Measurements from ENCODE around the gene GALNTL6.
"Not testable (repeated sequence)": the region's sequence is repeated elsewhere in the genome, so short reads cannot be mapped to it uniquely, and the experiment has no call there.

The GALNTL6 gene

DNA sequence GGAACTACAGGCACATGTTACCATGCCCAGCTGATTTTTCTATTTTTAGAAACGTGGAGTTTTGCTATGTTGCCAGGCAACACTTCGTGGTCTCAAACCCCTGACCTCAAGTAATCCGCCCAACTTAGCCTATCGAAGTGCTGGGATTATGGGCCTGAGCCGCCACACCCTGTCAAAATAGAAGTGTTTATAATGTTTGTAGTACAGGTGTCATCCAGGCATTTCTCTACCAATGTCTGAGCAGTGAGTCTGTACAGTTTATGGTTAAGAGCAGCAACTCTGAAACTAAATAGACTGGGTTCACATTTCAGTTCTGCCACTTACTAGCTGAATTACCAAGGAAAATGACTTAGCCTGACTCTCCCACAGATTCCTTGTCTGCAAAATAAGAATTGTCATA, 895.0 kb downstream of the GALNTL6 start:
- in situ Hi-C loops (cut with MboI; ENCODE audit: low sequenced_read_pairs): no loop called here

DNA sequence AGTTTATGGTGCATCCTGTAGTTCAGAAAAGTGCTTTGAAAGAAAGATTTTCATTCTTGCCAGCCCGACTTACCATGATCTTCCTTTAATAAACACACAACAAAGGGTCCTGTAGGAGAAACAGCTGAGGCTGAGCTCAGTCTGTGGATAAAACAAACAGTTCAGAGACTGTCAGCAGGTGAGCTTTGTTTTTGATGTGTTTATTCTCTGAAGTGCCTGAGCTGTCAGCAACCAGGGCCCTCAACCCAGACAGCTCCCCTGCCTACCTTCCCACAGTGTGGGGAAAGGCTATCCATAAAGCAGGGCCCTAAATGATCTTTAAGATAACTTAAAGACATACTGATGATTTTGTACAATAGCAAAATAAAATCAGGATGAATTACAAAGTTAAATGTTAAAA, 896.2 kb downstream of the GALNTL6 start:
- in situ Hi-C loops (cut with MboI; ENCODE audit: low sequenced_read_pairs): no loop called here

GRCh38 chr4:172716291-172716690, 903.1 kb downstream of the GALNTL6 start:
- in situ Hi-C loops (cut with MboI; ENCODE audit: low sequenced_read_pairs): no loop called here

DNA sequence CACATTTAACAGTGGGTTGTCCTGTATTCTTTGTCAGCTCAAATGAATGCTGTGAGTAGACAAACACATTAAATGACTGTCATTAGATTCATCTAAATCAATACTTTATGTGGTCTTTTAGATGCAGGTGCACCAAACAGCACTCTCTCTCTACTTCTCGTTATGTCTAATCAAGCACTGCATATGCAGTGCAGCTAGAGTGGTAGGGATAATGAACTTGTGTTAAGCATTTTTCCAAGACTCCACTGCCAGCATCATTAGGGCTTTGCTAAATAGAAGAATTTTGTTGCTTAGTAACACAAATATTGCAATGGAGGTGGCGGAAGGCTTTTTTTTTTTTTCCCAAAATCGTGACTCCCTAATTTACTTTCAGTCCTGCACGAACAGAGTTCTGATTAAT, 908.5 kb downstream of the GALNTL6 start:
- in situ Hi-C loops (cut with MboI; ENCODE audit: low sequenced_read_pairs): no loop called here

DNA sequence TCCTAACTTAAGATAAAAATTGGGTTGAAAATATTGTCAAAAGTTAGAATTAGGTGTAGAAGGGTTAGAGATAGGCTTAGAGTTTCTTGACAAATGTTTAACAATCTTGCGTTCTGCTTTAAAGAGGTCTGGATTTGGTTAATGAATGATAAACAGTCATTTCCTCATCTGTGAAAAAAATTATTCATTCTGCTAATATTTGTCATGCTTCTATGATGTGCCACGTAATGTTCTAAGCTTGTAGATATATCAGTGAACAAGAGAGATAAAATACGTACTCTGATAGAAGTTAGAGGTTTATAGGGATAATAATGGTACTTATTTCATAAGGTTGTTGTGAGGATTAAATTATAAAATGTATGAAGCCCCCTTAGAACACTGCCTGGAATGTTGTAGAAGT, 912.4 kb downstream of the GALNTL6 start:
- in situ Hi-C loops (cut with MboI; ENCODE audit: low sequenced_read_pairs): no loop called here

DNA sequence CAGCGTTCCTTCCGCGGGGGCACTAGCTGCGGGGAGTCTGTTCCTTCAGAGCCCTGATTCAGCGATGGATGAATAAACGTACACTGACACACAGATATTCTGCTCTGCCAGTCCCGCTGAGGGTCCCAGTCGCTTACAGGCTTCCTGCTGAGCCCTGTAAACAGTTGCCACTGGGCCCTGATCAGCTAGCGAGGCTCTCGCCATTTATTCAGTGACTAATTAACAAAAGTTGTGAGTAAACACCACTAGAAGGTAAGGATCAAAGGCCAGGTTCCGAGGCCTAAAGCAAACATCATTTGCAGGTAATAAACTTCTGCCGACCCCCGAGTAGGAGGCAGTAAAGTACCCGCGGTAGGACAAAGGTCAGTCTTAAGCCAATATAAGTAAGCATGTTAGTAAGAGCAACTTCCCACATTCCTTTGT, 912.8 kb downstream of the GALNTL6 start:
- in situ Hi-C loops (cut with MboI; ENCODE audit: low sequenced_read_pairs): no loop called here

GRCh38 chr4:172727631-172728030, 914.4 kb downstream of the GALNTL6 start:
- in situ Hi-C loops (cut with MboI; ENCODE audit: low sequenced_read_pairs): no loop called here

GRCh38 chr4:172733645-172734044, 920.4 kb downstream of the GALNTL6 start:
- in situ Hi-C loops (cut with MboI; ENCODE audit: low sequenced_read_pairs): not testable (repeated sequence)

GRCh38 chr4:172734555-172734954, 921.4 kb downstream of the GALNTL6 start:
- in situ Hi-C loops (cut with MboI; ENCODE audit: low sequenced_read_pairs): no loop called here

DNA sequence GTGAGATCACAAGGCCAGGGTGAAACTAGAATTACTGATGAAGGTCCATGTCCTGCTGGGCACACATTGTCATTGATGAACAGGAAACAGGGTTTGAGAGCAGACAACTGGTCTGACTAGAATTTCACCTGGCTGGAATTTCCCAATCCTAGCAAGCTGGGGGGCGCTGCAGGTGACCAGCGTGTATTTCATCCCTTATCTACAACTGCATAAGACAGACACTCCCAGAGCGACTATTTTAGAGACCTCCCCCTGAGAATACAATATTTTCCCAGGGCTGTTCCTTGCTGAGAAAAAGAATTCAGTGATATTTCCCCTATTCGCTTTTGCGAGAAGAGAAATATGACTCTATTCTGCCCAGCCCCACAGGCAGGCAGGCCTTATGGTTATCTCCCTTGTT, 922.8 kb downstream of the GALNTL6 start:
- in situ Hi-C loops (cut with MboI; ENCODE audit: low sequenced_read_pairs): no loop called here

- in situ Hi-C loops (cut with MboI; ENCODE audit: low sequenced_read_pairs): no loop called here
These were observed 927.2 kb downstream of the GALNTL6 start for GRCh38 chr4:172740434-172740833.

DNA sequence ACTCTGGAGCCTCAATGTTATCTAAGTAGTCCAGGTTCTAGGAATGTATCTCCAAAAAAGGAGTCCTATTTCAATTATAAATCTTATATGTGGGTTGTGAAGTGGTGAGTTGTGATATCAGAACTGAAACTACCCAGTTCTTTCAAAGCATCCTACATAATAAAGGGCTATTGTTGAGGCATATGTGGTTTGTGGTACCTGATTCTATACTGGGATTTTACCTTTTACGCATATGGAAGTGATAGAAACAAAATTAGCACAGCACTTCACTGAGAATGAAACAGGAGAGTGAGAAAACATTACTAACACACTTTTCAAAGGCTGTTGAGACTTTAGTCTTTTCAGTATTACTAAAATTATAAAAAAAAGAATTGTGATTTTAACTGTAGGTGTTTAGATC, 937.7 kb downstream of the GALNTL6 start:
- in situ Hi-C loops (cut with MboI; ENCODE audit: low sequenced_read_pairs): no loop called here

DNA sequence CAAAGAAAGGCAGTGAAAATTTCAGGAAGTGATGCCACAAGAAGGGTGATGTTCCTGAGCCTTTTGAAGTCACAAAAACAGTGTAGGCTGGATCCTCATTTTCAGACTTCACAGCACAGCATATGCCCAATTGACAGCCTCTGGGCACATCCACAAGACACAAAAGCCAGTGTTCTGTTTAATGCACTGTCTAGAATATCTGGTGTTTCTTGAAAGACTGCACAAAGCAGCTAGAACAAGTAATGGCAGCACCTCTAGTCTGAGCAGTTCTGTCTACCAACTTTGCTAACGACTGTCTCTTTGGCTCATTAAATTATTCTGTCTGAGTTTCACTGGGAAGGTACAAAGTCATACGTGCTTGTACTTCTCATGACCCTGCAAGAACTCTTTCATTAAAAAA, 938.3 kb downstream of the GALNTL6 start:
- in situ Hi-C loops (cut with MboI; ENCODE audit: low sequenced_read_pairs): no loop called here

GRCh38 chr4:172758586-172759340, 945.6 kb downstream of the GALNTL6 start:
- in situ Hi-C loops (cut with MboI; ENCODE audit: low sequenced_read_pairs): no loop called here

- in situ Hi-C loops (cut with MboI; ENCODE audit: low sequenced_read_pairs): no loop called here
These were observed 947.3 kb downstream of the GALNTL6 start for GRCh38 chr4:172760512-172760911.

GRCh38 chr4:172762895-172763294, 949.7 kb downstream of the GALNTL6 start:
- in situ Hi-C loops (cut with MboI; ENCODE audit: low sequenced_read_pairs): no loop called here

- in situ Hi-C loops (cut with MboI; ENCODE audit: low sequenced_read_pairs): no loop called here
These were observed 957.6 kb downstream of the GALNTL6 start for GRCh38 chr4:172770787-172771186.

DNA sequence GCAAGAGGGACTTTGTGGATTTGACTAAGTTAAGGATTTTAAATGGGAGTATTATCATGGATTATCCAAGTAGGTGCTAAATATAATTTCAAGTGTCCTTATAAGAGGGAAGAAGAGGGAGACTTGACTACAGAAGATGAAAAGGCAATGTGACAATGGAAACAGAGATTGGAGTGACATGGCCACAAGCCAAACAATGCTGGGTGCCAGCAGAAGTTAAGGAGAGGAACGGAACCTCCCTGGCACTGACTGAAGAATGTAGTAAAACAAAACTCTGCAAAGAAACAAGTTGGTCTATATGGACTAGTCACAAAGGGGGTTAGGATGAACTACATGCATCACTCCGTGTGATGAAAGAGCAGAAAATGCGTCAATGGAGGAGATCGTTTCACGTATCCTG, 959.6 kb downstream of the GALNTL6 start:
- in situ Hi-C loops (cut with MboI; ENCODE audit: low sequenced_read_pairs): no loop called here

DNA sequence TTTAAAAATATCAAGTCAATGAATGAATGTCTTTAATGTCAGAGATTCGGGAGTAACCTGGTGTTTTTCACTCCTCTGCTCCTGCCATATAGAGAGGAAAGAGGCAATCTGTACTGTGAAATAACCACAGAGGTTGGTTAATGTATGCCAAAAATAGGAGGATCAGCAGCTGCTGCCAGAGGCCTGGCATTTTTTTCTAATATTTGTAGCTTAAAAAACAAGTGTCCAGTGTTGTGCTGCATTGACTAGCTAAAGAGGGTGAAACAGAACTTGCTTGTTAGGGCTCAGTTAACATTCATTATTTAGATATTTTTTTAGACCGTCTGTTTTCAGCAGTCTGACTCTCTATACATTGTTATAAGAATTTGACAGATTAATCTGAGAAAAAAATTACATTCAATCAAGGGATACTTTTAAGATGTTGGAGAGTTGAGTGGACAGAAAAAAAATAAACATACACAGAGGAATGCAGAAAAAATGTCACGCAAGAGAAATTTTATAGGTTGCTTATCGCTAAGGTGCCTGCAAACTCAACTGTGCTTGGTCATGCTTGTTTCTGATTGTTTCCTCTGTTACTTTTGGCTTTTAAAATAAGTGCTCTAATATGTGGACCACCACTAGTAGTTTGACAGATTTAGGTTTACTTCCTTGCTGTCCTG, 963.1 kb downstream of the GALNTL6 start:
- in situ Hi-C loops (cut with MboI; ENCODE audit: low sequenced_read_pairs): no loop called here

GRCh38 chr4:172777729-172778431, 964.7 kb downstream of the GALNTL6 start:
- in situ Hi-C loops (cut with MboI; ENCODE audit: low sequenced_read_pairs): no loop called here

DNA sequence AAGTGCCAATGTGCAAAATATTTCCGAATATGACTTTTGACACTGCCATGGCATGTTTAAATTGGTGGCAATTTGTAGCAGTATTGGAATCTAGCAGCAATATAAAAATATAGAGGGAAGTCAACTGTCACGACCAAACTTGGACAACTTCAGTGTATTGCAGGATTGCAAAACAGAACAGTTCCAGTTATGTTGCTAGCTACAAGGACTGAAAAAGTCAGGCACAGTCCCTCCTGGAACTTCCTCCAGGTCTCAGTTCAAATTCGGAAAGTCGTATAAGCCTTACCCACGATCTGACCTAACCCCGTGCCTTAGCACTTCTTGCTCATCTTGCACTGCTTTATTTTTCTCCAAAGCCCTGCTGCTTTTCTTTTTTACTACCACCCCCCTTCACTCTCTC, 965.4 kb downstream of the GALNTL6 start:
- in situ Hi-C loops (cut with MboI; ENCODE audit: low sequenced_read_pairs): no loop called here

DNA sequence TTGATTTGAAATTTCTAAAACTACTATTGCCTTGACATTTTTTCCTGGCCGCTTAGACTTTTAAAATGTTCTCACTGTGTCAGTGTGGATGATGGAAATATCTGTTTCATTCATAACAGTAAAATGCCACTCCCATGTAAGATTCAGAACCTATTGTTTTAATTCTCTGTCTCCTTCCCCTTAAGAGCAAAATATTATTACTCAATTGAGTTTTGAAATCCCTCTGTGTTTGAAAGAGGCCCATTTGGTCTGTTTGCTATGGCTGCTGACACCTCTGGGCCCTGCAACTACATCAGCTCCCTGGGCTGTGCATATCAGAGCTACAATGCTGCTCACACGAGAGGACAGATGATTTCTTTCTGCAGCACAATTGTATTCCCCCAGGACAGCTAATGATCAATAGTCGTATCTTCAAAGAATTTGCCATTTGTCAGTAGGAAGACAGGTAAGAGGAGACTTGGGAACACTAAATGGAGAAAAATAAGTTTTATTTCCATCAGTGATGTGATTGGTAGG, 967.4 kb downstream of the GALNTL6 start:
- in situ Hi-C loops (cut with MboI; ENCODE audit: low sequenced_read_pairs): no loop called here
